Activated CD4-positive, alpha-beta T cell treated with anti-CD3 and anti-CD28 coated beads, Interleukin-2, amount 50 U/mL, for 4 hours (primary cell): ENCODE measurements around the gene TRNP1.
A peak's percentile ranks its signal among the peaks of the same experiment; 100 is the strongest.
"Not testable (repeated sequence)": the region's sequence is repeated elsewhere in the genome, so short reads cannot be mapped to it uniquely, and the experiment has no call there.

Experiments
- DNase-seq, 2 experiments: peaks; one replicate each; pipeline ENCODE4 v3.0.0-alpha.2; 2020

Gene TRNP1

DNA sequence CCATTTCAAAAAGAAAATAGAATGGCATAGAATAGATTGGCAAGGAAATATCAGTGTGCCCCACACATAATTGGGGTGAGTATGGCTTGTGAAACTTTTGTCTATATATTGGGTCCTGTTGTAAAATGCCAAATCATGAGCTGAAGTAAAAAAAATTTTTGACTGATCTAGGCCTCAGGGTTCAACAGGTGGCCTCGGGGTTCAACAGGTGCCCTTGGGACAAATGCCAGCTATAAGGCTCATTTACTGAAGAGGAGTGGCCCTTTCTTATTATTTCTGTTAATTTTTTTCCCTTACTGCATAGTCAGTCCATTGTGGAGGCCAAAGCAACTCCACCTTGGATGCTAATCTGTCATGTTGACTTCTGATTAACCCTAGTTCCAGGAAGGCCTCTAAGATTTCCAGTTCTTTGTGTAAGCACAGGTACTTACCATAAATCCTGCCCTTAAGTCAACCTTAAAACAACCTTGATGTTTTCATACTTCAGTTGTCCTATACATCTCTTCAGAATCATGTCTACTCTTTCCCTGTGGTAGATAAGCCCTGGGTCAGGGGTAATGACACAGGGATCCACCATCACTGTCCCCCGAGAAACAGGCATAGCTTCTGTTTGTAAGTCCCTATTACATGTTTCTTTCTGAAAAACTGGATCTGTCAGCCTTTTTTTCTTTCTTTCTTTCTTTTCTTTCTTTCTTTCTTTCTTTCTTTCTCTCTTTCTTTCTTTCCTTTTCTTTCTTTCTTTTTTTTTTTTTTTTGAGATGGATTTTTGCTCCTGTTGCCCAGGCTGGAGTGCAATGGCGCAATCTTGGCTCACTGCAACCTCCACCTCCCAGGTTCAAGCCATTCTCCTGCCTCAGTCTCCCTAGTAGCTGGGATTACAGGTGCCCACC, 16.6 kb upstream of the TRNP1 start:
- no peak for DNase-seq

DNA sequence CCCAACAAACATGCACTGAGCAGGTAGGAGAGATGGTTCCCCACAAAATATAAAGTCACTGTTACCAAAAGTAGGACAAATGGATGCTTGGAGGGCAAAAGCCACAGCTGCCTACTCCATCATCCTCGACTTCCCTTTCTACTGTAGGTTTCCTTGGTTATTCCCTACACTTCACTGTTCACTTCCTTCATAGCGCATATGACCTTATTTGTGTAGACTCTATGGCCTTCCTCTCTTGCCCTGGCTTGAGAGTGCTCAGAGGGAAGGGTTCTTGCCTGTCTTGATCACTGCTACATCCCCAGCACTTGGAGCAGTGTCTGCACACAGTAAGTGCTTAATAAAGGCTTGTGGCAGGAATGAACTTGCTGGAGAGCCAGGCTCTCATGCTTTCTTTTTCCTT, 14.6 kb upstream of the TRNP1 start:
- no peak for DNase-seq

DNA sequence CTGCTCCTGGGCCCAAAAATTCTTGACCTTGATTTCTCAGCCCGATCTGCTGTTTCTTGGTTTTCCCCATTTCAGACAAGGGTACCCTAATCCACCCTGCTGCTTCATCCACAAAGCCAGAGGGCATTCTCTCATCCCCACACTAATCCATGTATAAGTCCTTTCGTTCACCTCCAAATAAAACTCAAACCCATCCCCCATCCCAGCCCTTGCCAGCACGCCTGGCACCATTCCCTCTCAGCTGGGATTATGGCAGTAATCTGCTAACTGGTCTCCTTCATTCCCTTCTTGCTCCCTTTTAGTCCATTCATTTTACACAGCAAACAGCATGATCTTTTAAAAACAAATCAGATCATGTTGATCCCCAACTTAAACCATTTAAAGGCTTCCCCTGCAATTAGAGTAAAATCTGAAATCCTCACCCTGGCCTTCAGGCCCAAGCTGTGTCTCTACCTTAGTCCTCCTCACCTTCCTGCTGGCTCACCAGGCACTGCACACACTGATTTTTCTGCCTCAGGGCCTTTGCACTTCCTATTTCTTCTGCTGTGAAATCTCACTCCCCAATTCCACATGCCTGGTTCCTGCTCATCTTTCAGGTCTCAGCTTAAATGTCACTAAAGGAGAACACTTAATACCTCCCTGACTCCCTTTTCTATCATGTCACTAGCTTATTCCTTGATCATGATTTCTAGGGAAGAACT, 12.2 kb upstream of the TRNP1 start:
- no peak for DNase-seq

DNA sequence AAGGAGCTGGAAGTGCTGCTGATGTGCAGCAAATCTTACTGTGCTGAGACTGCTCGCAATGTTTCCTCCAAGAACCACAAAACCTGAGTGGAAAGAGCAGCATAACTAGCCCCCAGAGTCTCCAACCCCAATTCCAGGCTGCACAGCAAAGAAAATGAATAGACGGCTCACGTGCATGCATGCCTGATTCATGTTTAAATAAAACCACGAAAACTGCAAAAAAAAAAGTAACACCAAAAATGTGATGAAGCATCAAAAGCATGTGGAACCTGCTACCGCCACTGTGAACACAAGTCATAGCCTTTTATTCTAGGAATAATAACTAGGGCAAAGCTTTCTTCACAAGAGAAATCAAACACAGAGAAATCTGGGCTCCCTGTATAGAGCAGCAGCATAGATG, 9.6 kb upstream of the TRNP1 start:
- no peak for DNase-seq

DNA sequence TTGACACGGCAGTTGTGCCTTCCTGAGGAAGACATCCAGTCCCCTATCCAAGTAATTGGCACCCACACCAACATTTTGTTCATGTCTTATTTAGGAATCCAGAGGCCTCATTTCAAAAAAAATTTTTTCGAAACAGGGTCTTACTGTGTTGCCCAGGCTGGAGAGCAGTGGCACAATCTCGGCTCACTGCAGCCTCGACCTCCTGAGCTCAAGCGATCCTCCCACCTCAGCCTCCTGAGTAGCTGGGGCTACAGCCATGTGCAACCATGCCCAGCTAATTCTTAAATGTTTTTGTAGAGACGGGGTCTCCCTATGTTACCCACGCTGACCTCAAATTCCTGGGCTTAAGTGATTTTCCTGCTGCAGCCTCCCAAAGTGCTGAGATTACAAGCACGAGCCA, 9.2 kb upstream of the TRNP1 start:
- no peak for DNase-seq

DNA sequence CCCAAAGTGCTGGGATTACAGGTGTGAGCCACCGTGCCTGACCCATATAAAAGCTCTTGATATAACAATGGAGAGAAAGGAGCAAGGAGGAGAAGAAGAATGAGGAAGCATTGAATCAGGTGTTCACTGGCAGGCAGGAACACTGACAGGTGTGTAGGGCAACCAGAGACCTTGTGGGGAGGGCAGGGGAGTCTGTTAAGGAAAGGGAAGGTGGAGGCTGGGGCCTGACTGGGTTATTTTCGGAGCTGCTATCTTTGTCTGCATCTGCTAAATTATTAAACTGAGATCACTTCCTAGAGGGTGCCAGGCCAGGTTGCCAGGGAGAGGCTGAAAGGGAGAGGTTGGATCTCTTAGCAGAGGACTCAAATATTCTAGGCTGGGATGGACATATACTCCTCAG, 6.8 kb upstream of the TRNP1 start:
- DNase-seq: no peak

DNA sequence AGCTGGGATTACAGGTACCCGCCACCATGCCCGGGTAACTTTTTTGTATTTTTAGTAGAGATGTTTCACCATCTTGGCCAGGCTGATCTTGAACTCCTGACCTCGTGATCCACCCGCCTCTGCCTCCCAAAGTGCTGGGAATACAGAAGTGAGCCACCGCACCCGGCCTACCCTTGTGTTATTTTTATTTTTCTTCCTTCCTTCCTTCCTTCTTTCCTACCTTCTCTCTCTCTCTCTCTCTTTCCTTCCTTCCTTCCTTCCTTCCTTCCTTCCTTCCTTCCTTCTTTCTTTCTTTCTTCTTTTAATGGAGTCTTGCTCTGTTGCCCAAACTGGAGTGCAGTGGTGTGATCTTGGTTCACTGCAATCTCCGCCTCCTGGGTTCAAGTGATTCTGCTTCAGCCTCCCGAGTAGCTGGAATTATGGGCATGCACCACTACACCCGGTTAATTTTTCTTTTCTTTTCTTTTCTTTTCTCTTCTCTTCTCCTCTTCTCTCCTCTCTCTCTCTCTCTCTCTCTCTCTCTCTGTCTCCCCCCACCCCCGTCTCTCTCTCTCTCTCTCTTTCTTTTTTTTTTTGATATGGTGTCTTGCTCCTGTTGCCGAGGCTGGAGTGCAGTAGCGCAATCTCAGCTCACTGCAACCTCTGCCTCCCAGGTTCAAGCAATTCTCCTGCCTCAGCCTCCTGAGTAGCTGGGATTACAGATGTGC, 3.9 kb upstream of the TRNP1 start:
- DNase-seq: not testable (repeated sequence)

DNA sequence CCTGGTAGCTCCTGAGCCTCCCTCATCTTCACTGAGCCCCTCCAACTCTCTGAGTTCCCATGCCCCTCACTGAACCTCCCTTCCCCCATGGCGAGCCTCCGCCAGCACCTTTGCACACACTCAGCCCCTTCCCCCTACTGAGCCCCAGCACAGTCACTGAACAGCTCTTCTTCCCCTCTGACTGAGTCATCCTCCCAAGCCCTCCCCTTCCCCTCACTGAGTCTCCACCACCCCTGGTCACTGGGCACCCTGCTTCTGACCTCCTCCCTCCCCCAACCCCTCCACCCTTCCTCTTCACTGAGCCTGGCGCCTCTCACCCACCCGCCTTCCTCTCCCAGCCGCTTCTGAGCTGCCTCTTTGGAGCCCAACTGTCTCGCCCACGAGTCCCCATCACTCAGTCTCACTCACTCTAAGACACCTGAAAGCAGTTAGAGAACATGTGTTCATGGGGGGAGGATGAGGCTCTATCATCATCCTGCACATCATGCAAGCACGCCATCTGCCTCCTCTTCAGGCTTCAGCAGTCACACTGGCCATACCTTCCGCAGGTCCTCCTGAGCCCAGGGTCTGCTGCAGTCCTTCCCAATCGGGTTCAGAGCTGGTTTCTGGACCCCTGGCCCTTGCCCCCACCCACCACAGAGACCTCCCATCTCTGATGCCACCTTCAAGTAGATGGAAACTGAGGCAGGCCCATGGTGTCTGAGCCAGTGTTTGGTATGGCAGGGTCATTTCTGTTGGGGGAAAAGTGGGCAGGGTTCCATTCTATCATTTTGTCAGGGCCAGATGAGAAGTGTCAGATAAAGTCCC, 2.0 kb upstream of the TRNP1 start:
- no peak for DNase-seq

DNA sequence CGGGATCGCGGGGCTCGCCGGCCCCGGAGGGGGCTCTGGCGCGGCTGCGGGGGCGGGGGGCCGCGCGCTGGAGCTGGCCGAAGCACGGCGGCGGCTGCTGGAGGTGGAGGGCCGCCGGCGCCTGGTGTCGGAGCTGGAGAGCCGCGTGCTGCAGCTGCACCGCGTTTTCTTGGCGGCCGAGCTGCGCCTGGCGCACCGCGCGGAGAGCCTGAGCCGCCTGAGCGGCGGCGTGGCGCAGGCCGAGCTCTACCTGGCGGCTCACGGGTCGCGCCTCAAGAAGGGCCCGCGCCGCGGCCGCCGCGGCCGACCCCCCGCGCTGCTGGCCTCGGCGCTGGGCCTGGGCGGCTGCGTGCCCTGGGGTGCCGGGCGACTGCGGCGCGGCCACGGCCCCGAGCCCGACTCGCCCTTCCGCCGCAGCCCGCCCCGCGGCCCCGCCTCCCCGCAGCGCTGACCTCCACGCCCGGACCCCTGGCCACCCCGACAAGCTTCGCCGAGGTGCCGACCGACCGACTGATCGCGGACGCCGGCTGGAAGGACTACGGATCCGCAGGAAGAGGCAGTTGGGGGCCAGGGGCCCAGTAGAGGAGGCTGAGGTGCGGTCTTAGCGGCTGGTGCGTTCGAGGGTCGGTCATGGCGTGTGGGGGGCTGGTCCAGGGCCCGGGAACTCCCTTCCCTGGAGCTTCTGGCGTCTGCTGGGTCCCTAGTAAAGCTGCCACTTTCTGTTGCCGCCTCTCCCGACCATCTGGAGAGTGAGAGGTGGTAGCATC, 711 bp downstream of the TRNP1 start:
- DNase-seq: peak; percentile 12 to 14

DNA sequence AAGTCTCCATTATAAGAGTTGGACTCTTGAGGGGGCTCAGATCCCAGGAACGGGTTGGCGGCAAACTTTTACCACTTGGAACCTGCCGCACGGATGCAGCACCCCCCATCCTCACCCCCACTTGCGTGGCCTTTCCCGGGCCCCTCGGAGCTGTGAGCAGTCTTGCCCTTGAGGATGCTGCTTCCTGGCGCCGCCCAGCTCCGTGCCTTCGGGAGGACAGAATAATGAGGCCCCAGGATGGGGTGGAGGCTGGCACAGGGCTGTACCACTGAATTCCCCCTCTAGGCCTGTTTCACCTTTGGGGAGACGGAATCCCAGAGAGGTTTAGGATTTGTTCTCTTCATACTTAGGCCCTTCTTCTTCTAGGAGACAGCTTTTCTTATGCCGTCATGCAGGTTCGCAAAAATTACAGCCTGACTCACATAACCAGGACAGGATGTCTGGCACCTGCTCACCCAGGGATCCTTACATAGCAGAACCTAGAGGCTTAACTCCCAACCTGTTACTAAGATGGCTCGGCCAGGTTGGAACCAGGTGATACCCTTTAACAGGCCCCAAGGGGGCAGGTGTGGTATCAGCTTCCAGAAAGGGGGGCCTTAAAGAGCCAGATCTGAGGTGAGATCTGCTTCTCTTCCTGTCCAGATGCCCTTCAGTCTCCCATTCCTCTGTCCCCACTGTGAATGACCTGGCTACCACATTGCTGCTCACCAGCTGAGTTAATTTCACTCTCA, 1.5 kb downstream of the TRNP1 start:
- no peak for DNase-seq

DNA sequence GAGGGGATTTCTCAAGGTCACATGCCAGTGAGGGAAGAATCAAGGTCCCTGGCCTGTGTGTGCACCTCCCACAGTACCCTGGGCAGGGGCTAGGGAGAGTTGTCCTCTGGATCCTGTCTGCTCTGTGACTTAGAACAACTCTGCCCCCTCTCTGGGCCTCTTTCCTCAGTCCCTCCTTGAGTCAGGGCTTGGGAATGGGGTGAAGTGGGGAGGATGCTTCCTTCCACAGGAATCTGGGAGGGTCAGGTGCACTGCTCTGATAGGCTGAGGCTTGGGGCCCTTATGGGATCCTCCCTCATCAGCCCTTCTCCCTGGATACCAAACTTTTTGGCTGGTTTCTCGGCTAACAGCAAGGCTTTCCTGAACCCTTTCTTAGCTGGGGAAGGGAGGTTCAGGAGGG, 2.5 kb downstream of the TRNP1 start:
- no peak for DNase-seq

DNA sequence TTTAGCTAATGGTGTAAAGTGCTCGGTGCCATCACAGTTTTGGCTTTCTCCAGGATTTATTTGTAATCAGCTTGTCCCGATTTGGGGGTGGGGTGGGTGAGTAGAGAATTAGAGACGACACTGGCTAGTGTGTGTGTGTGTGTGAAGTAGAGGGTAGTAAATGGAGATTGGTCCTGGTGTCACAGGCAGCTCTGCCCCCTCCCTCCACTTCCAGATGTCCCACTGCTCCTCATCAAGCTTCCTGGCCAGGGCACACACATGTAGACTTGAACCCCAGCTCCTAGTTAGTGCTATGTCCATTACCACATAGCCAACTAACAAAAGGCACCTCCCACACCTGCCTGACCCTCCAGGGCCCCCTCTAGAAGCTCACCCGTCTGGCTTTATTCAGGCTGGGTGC, 3.2 kb downstream of the TRNP1 start:
- DNase-seq: no peak

DNA sequence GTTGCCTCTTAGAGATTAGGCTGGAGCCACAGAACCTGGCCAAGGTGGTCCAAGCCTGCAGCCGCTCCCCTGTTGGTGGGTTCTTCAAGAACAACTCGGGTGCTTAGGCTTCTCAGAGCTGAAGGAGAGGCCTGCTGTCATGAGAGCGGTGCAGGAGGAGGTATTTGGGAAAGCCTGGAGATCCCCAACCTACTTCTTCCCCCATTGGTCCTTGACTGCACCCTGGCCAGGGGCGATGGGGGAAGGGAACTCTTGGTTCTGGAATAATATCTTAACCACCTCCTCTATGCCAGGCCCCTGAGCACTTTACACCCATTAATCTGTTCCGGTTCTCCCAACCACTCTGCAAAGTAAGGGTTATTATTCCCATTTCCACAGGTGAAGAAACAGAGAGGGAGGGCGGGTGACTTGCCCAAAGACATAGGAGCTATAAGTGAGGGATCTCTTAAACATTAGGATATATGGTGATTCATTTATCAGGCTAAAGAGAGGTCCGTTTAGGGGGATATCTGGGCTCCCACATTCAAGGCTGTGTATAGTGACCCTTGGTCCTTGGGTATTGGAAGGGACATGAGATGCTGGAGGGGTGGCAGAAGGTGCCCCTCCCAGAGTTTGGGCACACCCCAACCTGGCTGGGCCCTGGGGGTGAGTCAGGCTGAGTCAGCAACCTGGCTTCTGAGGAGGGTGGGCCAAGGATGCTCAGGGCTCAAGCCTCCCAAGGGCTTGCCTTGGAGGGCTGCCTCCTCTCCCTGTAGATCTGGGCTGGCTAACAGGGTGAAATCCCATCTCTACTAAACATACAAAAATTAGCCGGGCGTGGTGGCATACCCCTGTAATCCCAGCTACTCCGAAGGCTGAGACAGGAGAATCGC, 5.2 kb downstream of the TRNP1 start:
- DNase-seq: no peak

DNA sequence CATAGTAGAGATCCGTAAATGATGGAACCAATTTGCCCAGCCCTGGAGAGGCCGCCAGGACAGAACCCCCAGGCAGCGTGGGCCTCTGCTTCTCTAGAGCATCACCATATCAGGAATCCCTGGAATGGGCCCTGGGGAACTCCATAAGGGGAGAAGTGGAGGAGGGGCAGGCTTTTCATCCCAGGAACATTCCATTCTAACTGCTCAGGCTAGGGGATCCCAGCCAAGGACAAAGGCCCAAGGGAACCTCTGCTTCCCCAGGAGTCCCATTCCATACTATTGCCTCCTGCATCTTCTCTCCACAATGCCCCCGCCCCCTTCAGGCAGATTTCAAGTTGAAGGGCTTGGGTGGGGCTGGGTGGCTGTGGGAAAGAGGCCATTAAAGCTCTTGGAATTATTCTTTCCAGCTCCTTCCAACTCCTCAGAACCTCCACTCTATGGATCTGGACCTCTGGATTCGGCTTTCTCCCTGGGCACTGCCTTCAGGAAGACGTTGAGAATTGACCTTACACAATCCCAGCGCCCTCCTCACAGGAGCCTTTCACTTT, 6.0 kb downstream of the TRNP1 start:
- DNase-seq: no peak

DNA sequence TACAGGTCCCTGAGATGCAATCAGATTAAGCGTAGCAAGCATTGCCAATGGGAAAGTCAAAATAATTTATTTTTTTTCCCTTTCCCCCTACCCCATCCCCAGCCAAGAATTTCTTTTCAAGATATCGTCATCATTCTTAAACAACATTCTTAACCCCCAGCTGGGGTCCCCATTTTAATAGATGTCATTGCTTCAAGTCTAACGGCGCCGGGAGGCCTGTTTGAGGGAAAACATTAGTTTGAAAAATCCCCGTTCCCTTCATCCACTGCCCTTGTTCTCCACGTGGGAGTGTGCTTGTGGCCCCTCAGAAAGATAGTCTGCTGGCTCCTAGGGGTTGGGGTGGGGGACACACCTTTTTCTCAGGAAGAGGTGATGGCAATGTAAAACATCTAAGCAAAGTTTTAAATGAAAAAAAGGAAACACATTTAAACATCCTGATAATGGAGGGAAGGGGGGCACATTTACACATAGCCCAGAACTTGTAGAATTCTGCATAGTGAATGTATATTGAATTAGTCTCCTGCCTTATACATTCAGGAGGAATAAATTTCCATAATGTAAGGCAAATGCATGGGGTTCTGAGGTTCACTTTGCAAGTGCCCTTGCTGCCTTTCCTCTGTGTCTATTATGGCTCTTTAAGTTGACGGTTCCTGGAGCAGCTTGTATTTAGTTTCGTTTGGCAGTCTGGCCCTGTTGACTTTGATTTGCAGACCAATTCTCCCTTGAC, 6.8 kb downstream of the TRNP1 start:
- DNase-seq: no peak

DNA sequence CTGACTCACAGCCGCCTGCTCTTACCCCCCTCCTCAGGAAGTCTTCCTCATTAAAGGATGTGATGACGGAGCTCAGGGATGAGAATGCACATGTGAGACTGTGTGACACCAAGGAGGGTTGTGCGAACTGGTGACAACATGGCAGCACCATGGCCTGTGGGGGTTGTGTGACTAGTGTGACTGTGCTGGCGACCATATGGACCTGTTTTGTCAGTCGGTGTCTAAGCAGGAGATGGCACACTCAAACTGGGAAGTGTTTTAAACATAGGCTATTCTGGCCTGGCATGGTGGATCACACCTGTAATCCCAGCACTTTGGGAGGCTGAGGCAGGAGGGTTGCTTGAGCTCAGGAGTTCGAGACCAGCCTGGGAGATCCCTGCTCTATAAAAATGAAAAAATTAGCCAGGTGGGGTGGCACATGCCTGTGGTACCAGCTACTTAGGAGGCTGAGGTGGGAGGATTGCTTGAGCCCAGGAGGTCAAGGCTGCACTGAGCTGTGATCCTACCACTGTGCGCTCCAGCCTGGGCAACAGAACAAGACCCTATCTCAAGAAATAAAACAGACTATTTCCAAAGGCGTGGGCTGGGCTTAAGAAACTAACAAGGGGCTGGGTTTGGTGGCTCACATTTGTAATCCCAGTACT, 7.4 kb downstream of the TRNP1 start:
- no peak for DNase-seq

DNA sequence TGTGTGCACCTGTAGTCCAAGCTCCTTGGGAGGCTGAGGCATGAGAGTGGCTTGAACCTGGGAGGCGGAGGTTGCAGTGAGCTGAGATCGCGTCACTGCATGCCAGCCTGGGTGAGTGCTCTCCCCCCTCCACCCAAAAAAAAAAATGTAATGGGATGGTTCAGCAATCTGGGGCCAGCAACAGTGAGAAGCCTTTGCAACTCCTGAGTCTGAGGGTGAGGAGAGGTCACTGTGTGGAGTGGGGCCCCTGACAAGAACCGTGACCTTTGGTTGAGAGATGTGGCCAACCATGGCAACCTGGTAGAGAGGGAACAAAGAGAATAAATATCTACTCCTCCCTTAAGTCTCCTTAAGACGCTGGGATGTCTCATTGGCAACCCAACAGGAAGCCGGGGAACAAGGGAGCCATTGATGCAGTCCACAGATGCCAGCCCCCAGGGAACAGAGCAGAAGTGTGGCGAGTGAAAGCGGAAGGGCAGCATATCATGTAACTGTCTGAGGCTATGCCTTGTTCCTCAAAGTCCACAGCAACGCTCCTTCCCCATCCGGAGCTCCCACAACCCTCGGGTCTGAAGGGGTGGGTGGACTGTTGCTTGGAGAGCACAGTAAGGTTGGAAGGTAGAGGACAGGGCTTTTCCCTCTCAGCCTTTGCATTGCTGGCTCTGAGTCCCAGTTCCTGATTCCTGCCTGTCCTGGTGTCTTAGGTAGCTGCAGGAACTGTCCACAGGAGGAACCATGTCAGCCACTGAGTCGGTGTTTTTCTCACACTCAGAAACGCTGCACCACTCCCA, 8.3 kb downstream of the TRNP1 start:
- no peak for DNase-seq
